Thyroid gland (tissue), 4 donors: ENCODE data around the gene TMEM170B. TPM values are rescaled to one million over a fixed set of nuclear protein-coding genes. Genes with fewer than 3 reads are reported as not detected.

Experiments
- DNase-seq, 2 donors: peaks; one replicate each; pipeline ENCODE4 v3.0.0-alpha.2; 2019
- H3K27ac ChIP-seq, 3 donors: fragments of 200-600 bp; sonication (generic); 1 replicate in 2 of 3; 2 replicates in 1 of 3; pipeline ENCODE4 v1.5.1; 2016 to 2019; ENCODE audit warnings: mild to moderate bottlenecking in 1 of 3, moderate library complexity in 1 of 3
- H3K27me3 ChIP-seq: fragments of 200-600 bp; sonication (generic); one replicate; pipeline ENCODE4 v1.5.1; 2019
- H3K36me3 ChIP-seq, 2 donors: fragments of 200-600 bp; sonication (generic); one replicate each; pipeline ENCODE4 v1.5.1; 2016 to 2019
- H3K4me1 ChIP-seq, 2 donors: fragments of 200-600 bp; sonication (generic); one replicate each; pipeline ENCODE4 v1.5.1; 2017 to 2019
- H3K4me3 ChIP-seq, 3 donors: fragments of 200-600 bp; sonication (generic); replicated peaks in 1 of 3; 1 replicate in 2 of 3; 2 replicates in 1 of 3; pipeline ENCODE4 v1.5.1; 2016; ENCODE audit warnings: mild to moderate bottlenecking in 1 of 3
- H3K9me3 ChIP-seq: fragments of 200-600 bp; sonication (generic); one replicate; pipeline ENCODE4 v1.5.1; 2017
- CTCF ChIP-seq, 6 experiments: fragments of 200-600 bp in 3 of 6; fragments of 450-650 bp in 3 of 6; sonication (generic) in 3 of 6; IDR thresholded peaks; one replicate each; pipeline ENCODE4 v1.5.1; 2016 to 2019; ENCODE audit warnings: antibody characterized with exemption in 6 of 6, mild to moderate bottlenecking in 2 of 6, inconsistent platforms in 1 of 6, moderate library complexity in 1 of 6
- POLR2A ChIP-seq, 2 donors: fragments of 450-650 bp; IDR thresholded peaks; one replicate each; pipeline ENCODE4 v1.6.1; 2017; ENCODE audit warnings: antibody characterized with exemption in 2 of 2, mild to moderate bottlenecking in 2 of 2, moderate library complexity in 1 of 2
- WGBS, 2 donors: methylation state at CpG; one replicate each; pipeline ENCODE4 v1.1.5; 2017; 5-methylcytosine and 5-hydroxymethylcytosine counted together
- intact Hi-C: fragments of 100-400 bp; cut with DNase I; formaldehyde crosslinking; loops from one replicate; pipeline ENCODE4 v1.15.1; 2023
- total RNA-seq, 4 donors: library from RNA; depleted of rRNA; stranded (reverse); fragments of >200 nt; gene quantifications; one replicate each; pipeline ENCODE4 v1.2.3, GENCODE V29; 2016

The TMEM170B gene
- total RNA-seq, 4 donors from 2014 or later, result 6.6 to 12.7 (median 7.7) TPM

GRCh38 chr6:11605507-11605905, 68.0 kb downstream of the TMEM170B start:
- Histone ChIP-seq H3K27ac (no peak overlapping the region), H3K9me3 (no peaks in the 10 kb centered on the region), H3K36me3 (no peaks in the 10 kb centered on the region), H3K4me3 (no peak overlapping the region), H3K4me1 (peaks cover 5 to 28% of the 10 kb centered on the region in 2 donors), H3K27me3 (no peaks in the 10 kb centered on the region)
- TF ChIP-seq CTCF (IDR thresholded peaks at IDR 0.05) (no peak), POLR2A (IDR thresholded peaks at IDR 0.05) (no peak)
- DNase-seq, result no peak
- intact Hi-C loops, result no loop called here
- WGBS, 2 donors, result 80 to 85% methylated on average over 4 of the region's 4 CpGs

GRCh38 chr6:11606332-11606731, 68.8 kb downstream of the TMEM170B start:
- TF ChIP-seq POLR2A (IDR thresholded peaks at IDR 0.05) (no peak), CTCF (IDR thresholded peaks at IDR 0.05) (no peak)
- 37% methylated on average over 6 of the region's 6 CpGs for WGBS, 2 donors
- intact Hi-C loops, result no loop called here
- H3K36me3 ChIP-seq, result no peaks in the 10 kb centered on the region
- H3K27ac ChIP-seq, result no peak overlapping the region
- H3K4me1 ChIP-seq, result peaks cover 5 to 28% of the 10 kb centered on the region in 2 donors
- no peak overlapping the region for H3K4me3 ChIP-seq
- no peaks in the 10 kb centered on the region for H3K27me3 ChIP-seq
- peak; percentile 45 to 66 for DNase-seq
- H3K9me3 ChIP-seq, result no peaks in the 10 kb centered on the region

- H3K27me3 ChIP-seq, result no peaks in the 10 kb centered on the region
- no peak for TF ChIP-seq POLR2A (IDR thresholded peaks at IDR 0.05)
- no peak for TF ChIP-seq CTCF (IDR thresholded peaks at IDR 0.05)
- no peaks in the 10 kb centered on the region for H3K36me3 ChIP-seq
- no peak overlapping the region for H3K4me3 ChIP-seq
- peak; percentile 19 to 32 for DNase-seq
- WGBS, 2 donors, result 15 to 17% methylated on average over 7 of the region's 7 CpGs
- H3K27ac ChIP-seq, result no peak overlapping the region
- intact Hi-C loops, result no loop called here
- H3K4me1 ChIP-seq, result peaks cover 5 to 28% of the 10 kb centered on the region in 2 donors
- no peaks in the 10 kb centered on the region for H3K9me3 ChIP-seq
Measured at GRCh38 chr6:11607383-11607782, 69.8 kb downstream of the TMEM170B start.

- TF ChIP-seq CTCF (IDR thresholded peaks at IDR 0.05) (no peak), POLR2A (IDR thresholded peaks at IDR 0.05) (no peak)
- intact Hi-C loops, result no loop called here
- Histone ChIP-seq H3K27me3 (no peaks in the 10 kb centered on the region), H3K4me3 (no peak overlapping the region), H3K27ac (no peak overlapping the region), H3K36me3 (no peaks in the 10 kb centered on the region), H3K9me3 (no peaks in the 10 kb centered on the region), H3K4me1 (peaks cover 5 to 28% of the 10 kb centered on the region in 2 donors)
- DNase-seq, result no peak
- WGBS, 2 donors, result 93 to 96% methylated on average over 6 of the region's 6 CpGs
Measured at GRCh38 chr6:11608600-11609323, 71.2 kb downstream of the TMEM170B start.

- H3K4me1 ChIP-seq, result peaks cover 5 to 28% of the 10 kb centered on the region in 2 donors
- 78 to 79% methylated on average over 18 of the region's 18 CpGs for WGBS, 2 donors
Measured at GRCh38 chr6:11609324-11610071, 71.9 kb downstream of the TMEM170B start.

More at GRCh38 chr6:11609324-11610071, 71.9 kb downstream of the TMEM170B start:
- no peak for TF ChIP-seq CTCF (IDR thresholded peaks at IDR 0.05)
- no peak for TF ChIP-seq POLR2A (IDR thresholded peaks at IDR 0.05)
- Histone ChIP-seq H3K36me3 (no peaks in the 10 kb centered on the region), H3K4me3 (no peak overlapping the region), H3K27me3 (no peaks in the 10 kb centered on the region), H3K27ac (no peak overlapping the region), H3K9me3 (no peaks in the 10 kb centered on the region)
- DNase-seq, result no peak
- intact Hi-C loops, result no loop called here
